GM21529 (cell line): Measurements from ENCODE around the gene ZNF532.

Experiments used
- ATAC-seq: cut with Tn5 transposase; IDR thresholded peaks from one replicate; pipeline ENCODE4 v1.9.1; 2021; ENCODE audit not compliant: unreplicated experiment

Gene ZNF532

DNA sequence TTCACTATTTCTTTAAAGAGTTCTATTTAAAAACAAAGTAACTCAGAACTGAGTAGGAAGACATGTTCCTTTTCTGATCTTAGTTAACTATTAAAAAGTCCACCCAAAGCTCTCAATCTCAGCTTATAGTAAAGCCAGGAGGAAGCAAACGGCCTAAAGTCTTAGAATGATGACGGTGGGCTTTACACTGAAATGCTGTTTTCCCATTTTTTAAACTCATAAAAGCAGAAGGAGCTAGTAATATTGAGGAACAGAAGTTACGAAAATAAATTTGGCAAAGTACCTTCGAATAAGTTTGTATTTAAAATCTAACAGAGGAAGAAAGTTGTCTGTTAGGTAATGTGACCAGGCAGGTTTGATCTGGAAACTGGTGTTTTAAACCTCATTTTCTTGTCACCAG is 111.1 kb downstream of the ZNF532 start:
- ATAC-seq: no peak

DNA sequence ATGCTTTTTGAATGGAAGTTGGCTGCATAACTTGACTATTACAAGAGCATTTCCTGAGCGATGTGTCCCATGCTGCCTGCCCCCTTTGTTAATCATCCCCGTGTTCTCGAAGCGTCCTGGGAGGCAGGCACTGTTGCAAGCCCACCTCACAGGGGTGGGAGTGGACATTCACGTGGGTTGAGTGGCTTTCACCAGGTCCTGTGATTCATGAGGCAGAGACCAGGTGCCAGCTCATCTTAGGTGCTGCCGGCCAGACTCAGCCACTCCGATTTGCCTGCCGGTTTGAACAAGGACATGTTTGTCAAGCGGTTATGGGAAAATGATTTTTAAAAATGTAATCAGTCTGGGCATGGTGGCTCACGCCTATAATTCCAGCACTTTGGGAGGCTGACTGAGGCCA is 112.5 kb downstream of the ZNF532 start:
- ATAC-seq: no peak

DNA sequence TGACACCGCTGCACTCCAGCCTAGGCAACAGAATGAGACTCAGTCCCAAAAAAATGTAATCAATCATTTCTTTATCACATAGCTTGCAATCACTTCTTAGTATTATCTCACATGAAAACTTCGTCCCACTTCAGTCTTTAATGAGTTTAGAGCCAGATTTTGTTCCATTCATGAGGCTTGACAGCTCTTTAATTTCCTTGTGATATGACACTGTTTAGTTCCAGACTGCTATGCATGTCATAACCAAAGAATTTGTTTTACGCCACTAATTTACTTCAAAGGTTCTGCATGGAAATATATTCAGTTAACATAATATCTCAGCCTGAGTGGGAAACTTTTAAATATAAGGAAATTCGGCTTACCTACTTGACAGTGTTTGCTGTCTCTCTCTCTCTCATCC is 113.1 kb downstream of the ZNF532 start:
- no peak for ATAC-seq

DNA sequence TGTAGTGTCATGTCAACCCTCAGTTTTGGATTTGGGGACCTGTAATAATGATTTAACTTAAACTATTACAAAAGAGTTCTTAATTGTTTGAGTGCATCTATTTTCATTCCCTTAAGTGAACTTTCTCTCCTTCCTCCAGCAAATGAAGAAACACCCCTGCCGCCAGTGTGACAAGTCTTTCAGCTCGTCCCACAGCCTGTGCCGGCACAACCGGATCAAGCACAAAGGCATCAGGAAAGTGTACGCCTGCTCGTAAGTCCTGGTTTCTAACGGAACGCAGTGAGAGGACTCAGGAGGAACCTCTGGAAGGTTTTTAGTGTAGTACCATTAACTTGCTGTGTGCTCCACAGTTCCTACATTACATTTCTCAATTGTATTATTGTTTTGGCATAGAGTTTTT is 114.2 kb downstream of the ZNF532 start:
- no peak for ATAC-seq

DNA sequence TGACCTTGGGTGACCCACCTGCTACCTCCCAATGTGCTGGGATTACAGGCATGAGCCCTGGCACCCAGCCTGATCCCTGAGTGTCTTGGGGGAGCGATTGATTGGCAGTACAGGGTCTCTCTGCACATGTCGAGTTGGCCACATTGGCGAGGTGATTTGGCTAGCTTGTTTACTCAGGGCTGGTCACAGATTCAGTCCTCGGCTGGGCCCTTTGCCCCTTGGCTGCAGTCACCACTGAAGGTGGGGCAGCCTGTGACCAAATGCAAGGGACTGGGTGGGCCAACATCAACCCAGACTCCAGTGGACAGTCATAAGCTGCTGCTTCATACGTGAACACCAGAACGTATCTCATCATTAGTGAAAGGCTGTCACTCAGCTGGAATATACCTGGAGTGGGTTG is 114.9 kb downstream of the ZNF532 start:
- no peak for ATAC-seq

DNA sequence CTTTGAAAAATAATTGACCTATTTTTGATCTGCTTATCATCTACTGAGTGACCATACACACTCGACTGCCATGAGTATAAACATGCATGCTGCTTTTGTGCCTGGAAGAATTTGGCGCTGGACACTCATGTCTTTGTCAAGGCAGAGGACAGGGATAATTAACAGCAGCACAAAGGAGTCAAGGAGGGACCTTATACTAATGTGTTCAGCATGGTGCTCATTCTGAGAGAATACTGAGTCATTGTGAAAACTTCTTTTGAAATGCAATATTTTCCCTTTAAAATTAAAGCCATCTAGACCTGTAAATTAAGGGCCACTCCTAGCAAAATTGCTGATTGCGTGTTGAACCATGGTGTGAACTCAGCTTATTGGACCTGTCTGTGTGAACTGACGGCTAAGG is 116.3 kb downstream of the ZNF532 start:
- ATAC-seq: peak; percentile 62

DNA sequence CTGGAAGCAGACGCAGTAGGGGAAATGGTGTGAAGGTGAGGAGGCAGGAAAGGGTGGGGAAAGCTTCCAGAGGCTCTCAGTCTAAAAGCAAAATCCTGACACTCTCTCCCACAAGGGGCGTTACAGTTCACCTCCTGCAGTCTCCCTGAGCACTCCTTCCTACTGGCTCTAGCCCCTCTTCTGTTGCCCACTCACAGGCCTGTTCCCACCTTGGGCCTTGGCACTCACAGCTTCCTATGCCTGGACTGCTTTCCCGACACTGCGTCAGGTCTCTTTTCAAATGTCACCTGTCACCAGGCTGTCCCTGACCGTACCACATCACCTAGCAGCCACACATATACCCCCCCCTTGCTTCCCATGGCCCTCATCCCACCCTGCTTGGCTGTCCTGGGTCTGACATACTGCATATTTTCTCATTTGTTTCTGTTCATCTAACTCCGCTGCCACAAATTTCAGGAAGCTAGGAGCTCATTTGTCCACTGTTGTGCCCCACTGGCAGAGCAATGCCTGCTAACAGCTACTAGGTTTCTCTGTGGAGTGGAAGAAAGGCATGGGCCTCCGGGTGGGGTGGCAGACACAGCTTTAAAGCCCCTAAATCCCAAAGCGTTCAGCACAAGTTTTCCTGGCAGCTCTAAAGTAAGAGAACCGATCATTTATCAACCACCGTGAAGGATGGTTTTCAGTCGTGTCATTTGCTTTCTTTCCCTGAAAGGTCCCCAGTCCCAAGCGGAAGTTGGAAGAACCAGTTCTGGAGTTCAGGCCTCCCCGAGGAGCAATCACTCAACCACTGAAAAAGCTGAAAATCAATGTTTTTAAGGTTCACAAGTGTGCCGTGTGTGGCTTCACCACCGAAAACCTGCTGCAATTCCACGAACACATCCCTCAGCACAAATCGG is 118.8 kb downstream of the ZNF532 start:
- ATAC-seq: no peak

DNA sequence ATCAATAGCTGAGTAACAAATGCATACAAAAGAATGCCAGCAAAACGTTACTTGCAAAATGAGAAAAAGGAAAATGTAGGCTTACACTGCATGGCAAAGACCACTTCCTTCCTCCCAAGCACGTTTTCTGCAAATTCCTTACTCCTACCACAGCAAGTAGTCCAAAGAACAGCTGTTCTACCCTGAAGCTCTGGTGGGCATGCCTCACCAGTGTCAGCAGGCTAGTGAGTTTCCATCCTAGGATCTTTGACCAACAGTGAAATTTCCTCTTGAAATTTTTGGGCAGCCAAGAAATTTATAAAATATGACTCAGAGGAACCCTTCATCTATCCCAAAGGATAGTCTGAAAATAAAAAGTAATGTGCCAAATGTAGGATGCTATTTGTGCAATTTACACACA is 123.9 kb downstream of the ZNF532 start:
- no peak for ATAC-seq

DNA sequence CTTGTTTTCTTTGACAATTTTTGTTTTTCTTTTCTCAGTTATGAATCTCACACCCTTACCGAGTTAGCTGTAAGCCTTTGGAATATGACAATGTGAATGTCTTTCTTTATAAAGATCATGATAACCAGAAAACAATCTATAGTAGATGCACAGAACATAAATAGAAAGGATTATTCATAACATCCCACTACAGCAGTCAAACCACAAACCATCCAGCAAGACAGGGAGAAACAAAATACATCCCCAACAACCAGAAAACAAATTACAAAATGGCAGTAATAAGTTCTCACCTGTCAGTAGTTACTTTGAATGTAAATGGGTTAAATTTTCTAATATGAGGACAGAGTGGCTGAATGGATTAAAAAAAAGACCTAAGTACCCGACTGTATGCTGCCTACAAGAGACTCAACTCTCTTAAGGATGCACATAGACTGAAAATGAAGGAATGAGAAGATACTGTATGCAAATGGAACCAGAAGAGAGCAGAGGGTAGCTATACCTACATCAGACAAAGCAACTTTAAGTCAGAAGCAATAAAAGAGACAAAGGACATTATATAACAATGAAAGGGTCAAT is 124.6 kb downstream of the ZNF532 start:
- no peak for ATAC-seq

DNA sequence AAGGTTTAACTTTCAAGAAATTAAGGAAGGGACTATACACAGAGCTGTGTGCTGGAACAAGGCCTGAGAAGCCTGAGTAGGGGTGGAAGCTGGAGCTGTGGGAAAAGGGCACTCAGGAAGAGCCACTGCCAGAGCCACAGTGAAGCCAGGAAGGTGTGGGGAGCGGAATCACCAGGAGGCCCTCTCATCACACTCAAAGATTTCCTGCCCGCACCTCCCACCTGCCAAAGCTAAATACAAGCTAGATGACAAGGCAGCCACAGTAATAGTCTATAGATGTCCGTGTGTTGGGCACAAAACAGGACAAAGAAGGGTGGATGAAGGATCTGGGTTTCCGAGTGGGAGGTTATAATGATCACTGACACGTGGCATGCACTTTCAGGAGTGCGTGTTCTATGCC is 126.0 kb downstream of the ZNF532 start:
- ATAC-seq: no peak

DNA sequence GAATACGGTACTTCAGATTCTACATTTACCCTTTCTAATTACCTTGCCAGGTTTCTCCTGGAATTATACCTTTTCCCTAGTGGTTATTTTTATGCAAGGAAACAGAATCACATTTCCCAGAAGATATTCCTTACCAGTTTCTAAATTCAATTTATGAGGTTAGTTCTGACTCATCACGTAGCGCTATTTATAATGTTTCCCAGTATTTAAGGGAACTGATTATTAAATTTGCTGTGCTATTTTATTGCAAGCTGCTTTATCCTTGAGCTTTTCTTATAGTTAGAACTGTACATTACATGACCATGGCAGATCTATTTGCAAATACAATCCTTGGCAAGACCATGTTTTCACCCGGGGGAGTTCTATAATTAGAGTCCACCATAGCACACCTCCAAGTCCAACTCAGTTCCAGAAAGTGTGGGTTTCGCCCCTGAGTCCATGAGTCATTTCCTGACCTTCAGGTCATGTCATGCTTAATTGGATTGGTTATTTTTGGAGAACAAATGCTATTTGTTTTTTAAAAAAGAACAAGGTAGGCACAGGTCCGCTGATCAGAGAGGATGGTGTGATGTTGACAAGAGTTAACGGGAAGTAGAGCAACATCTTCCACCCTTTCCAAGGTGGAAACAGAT is 126.6 kb downstream of the ZNF532 start:
- ATAC-seq: peak; percentile 89

DNA sequence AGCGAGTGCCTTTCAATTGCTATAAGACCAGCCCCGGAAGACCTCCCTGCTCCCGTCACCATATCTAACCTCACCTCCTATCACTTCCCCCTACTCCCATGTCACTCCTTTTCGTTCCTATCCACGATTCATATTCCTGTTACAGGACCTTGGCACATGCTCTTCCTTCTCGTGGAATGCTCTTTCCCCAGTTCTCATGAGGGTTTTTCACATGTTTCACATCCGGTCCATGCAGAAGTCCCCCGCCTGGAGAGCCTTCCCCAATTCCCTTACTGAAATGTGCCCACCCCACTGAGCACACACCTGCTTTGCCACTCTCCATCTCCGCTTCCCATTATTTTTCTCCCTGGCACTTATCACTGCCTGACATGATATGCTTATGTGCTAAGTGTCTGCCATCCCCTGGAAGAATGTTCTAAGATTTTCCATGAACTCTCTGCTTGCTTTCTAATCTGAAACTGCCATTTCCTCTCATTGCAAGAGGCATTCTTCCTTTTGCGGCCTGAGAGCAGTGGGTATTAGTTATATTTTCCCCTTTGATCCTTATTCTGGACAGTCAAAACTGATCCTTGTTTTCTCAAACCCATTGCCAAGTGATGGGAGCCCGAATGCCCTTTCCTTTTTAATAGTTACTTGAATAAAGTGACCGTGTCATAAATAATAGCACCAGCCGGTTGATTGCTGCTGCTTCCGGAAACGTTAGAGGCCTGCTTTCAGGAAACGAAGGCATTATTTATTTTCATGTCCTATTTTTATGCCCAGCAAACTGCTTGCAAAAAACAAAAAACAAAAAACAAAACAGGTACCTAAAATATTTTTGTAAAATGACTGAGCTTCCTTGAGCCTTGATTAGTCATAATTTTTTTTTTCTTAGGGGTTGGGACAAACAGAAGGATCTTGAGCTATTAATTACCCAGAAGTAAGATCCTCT is 127.9 kb downstream of the ZNF532 start:
- ATAC-seq: no peak

DNA sequence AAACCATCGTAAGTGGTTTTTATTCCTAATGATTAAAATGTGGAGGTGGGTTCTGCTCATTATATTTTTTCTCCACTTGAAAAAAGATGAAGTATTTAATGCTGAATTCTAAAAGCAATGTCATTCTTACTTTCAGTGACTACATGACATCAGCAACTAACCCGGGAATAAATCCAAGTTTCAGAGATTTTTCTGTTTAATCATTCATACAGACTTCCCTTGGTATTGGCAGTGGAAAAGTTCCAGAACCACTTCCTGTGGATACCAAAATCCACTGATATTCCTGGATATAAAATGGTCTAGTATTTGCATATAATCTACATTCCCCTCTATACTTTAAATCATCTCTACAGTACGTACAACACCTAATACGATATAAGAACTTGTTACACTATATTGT is 128.6 kb downstream of the ZNF532 start:
- ATAC-seq: no peak

DNA sequence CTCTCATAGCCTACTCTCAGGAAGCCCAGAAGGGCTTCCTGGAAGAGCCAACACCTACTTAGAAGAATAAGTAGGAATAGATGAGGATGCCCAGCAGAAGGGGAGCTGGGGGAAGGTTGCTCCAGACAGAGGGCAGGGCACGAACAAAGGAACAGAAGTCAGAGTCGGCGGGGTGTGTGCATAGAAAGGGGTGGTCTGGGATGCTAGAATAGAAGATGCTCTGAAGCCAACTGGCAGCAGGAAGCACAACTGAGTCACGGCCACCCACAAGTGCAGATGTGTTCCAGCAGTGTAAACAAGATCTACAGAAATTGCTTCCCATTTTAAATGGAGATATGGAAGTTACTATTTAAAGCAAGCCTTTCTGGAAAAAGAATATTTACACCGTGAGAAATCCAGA is 131.0 kb downstream of the ZNF532 start:
- no peak for ATAC-seq

DNA sequence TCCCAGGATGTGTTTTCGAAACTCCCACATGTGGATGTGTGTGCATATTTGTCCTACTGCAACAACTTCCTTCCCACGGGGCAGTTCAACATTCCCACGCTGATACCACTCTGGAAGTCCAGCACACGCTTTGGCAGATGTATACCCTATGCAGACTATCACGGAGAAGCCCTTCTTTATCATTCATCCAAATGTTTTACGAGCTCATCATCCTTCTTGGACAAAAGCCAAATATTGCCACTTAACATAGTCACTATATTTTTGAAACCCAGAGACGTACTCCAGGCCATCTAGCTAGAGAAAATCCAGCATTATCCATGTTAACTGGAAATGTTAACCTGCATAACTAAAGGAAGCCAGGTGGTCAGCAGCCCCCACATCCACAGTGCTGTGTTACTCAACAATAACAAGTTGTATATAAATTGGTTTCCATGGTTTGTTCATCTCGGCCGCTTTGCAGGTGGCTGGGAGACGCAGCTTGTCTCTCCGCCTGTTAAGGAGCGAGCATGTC is 131.5 kb downstream of the ZNF532 start:
- ATAC-seq: no peak

DNA sequence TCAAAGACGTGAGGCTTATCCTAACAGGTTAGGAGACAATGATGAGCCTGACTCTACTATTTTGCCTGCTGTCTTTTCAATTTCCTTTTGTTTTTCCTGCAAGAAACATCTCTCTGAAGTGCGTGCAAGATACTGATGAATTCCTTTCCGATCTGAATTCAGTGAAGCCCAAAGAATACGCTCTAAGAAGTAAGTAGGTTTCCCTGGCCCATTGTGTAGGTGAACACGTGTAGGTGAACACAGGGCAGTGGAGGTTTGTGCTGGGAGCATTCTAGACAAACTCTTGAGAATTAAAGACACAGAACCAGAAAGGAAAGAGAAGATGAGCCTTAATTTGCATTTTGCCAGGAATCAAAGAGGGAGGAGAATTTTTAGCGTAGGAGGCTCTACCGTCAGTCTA is 132.0 kb downstream of the ZNF532 start:
- ATAC-seq: no peak

DNA sequence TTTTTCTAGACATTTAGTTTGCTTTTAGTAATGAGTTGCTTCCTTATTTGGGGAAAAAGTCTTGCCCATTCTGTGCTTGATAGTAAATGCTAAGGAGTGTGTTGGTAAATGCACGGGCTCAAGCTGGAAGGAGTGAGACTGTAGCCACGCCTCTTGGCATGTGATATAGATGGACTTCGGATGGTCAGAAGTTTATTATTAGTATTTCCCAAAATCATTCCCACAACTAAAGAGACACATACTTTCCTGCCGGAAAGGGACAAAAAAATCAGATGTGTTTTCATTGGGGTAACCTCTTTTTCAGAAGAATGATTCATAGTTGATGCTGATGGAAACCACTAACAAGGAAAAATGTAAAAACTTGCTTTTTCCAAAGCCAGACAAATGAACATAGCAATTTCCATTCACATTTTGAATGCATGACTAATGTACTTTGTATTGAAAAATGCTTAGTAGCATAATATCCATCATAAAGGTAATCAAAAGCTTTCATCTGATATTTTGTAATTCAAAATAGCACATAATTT is 133.2 kb downstream of the ZNF532 start:
- ATAC-seq: no peak

DNA sequence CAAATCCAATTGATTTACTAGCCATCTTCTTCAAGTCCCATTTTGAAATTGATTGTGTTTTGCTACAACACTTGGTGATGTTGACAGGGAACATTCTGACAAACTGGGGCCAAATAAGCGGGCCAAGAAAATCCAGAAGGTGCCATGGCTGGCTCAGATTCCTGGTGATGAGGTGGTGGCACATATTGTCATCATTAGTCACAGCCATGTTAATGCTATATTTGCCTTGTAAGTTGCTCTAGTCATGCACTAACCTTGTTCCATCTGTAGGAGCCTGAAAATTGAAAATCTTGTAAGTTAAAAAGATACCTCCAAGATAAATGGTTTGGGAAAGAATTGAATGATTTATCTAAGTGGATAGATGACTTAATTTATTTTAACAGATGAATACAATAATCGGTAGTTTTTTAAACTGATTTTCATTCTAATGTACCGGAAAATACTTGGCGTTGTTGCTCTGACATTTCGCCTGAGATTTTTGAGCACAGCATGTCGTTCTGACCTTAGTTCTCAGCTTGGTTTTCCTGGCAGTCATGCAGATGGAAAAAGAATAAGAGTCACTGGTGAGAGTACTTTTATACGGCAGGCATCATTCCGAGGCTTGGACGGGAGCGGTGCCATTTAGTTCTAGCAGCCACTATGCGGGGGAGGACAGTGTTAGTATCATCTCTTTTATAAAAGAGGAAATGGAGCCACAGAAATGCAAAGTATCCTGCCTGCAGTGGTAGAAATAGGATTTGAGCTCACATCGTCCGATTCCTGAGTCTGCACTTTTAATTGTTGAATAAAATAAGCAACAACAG is 133.9 kb downstream of the ZNF532 start:
- ATAC-seq: peak; percentile 87

DNA sequence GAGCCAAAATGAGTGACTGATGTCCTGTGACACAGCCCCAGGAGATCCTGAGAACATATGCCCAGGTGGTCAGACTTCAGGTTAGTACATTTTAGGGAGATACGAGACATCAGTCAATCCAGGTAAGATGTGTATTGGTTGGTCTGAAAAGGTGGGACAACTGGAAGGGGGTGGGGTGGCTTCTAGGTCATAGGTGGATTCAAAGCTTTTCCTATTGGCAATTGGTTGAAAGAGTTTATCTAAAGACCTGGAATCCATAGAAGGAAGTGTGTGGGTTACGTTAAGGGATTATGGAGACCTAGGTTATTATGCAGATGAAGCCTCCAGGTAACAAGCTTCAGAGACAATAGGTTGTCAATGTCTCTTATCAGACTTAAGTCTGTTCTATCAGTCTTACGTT is 136.5 kb downstream of the ZNF532 start:
- no peak for ATAC-seq

DNA sequence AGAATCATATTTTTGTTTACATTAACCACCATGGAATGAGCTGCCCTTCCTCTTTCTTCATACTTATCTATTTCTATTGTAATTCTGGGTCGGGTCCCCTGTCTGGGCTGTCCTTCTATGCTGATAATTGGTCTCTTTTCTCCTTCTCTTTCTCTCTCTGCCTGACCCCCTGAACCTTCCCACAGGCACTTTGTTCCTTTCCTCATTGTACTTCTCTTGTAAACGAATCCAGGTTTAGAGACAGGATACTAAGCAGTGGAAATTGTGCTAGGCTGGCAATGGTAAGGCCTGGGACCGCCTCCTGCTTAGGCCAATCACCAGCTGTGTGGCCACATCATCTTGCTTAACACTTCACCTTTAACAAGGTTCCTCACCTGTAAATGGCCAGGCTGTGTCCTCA is 137.0 kb downstream of the ZNF532 start:
- ATAC-seq: no peak
